GM23338 (cell line): Measurements from ENCODE around the gene GLCCI1.

ENCODE experiments used
- CREB1 ChIP-seq: fragments of 250-450 bp; sonication (Bioruptor Pico); IDR thresholded peaks from 2 replicates; pipeline ENCODE4 v1.5.0; 2020; ENCODE audit warnings: low read depth, mild to moderate bottlenecking, moderate library complexity
- EZH2 ChIP-seq: fragments of 200-600 bp; sonication (generic); IDR thresholded peaks from one replicate; pipeline ENCODE4 v1.8.0; 2017; ENCODE audit warnings: antibody characterized with exemption, mild to moderate bottlenecking, low read depth; ENCODE audit not compliant: unreplicated experiment
- EZH2phosphoT487 ChIP-seq: fragments of 200-600 bp; sonication (generic); IDR thresholded peaks from one replicate; pipeline ENCODE4 v1.8.1; 2018; ENCODE audit warnings: antibody characterized with exemption; ENCODE audit not compliant: unreplicated experiment
- JUNB ChIP-seq: IDR thresholded peaks from one replicate; pipeline ENCODE4 v1.6.1; 2016; ENCODE audit warnings: antibody characterized with exemption; ENCODE audit not compliant: unreplicated experiment
- POLR2AphosphoS5 ChIP-seq: IDR thresholded peaks from 2 replicates; pipeline ENCODE4 v1.6.1; 2016; ENCODE audit warnings: antibody characterized with exemption, low read depth
- STAT1 ChIP-seq: IDR thresholded peaks from one replicate; pipeline ENCODE4 v1.6.1; 2016; ENCODE audit warnings: antibody characterized with exemption; ENCODE audit not compliant: unreplicated experiment
- ZNF114 ChIP-seq: fragments of 250-450 bp; sonication (Bioruptor Pico); IDR thresholded peaks from 2 replicates; pipeline ENCODE4 v1.5.0; 2020; ENCODE audit warnings: mild to moderate bottlenecking, moderate library complexity
- TF ChIP-seq, protein P1 (sequence below), 2 experiments: fragments of 200-600 bp in 1 of 2; sonication (generic) in 1 of 2; conservative IDR thresholded peaks; 2 replicates each; pipeline versions ENCODE4 v1.5.1 to v1.6.1; 2016 to 2017; ENCODE audit warnings: antibody characterized with exemption in 2 of 2, low read depth in 2 of 2, mild to moderate bottlenecking in 2 of 2, moderate library complexity in 1 of 2
- TF ChIP-seq, protein P2 (sequence below): IDR thresholded peaks from one replicate; pipeline ENCODE4 v1.6.1; 2018; ENCODE audit warnings: antibody characterized with exemption; ENCODE audit not compliant: unreplicated experiment
- TF ChIP-seq, protein P3 (sequence below): IDR thresholded peaks from 2 replicates; pipeline ENCODE4 v1.6.1; 2016; ENCODE audit warnings: antibody characterized with exemption

DNA sequence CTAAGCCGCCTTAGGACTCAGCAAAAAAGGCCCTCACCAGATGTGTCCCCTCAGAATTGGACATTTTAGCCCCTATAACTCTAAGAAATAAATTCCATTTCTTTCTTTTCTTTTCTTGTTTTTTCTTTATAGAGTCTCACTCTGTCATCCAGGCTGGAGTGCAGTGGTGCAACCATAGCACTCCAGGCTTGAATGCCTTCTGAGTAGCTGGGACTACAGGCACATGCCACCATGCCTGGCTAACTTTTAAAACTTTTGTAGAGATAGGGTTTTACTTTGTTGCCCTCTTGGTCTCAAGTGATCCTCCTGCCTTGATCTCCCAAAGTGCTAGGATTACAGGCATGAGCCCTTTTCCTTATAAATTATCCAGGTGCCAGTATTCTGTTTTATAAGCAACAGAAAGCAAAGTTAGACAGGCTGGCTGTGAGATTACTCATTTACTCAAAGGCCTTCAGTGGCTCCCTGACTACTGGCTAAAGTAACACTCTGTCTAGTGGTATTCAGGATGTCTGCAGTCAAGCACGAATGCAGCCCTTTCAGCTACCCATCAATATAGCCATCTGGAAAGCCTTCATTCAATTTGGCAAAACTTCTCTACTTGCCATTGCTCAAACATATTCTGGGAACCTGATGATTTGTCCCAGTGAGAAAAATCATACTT lies 164.7 kb downstream of the GLCCI1 start:
- TF ChIP-seq, protein P1, sequence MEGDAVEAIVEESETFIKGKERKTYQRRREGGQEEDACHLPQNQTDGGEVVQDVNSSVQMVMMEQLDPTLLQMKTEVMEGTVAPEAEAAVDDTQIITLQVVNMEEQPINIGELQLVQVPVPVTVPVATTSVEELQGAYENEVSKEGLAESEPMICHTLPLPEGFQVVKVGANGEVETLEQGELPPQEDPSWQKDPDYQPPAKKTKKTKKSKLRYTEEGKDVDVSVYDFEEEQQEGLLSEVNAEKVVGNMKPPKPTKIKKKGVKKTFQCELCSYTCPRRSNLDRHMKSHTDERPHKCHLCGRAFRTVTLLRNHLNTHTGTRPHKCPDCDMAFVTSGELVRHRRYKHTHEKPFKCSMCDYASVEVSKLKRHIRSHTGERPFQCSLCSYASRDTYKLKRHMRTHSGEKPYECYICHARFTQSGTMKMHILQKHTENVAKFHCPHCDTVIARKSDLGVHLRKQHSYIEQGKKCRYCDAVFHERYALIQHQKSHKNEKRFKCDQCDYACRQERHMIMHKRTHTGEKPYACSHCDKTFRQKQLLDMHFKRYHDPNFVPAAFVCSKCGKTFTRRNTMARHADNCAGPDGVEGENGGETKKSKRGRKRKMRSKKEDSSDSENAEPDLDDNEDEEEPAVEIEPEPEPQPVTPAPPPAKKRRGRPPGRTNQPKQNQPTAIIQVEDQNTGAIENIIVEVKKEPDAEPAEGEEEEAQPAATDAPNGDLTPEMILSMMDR (conservative IDR thresholded peaks at IDR 0.05; ENCODE audit: low read depth in 2 of 2) = no peak
- TF ChIP-seq, protein P2, sequence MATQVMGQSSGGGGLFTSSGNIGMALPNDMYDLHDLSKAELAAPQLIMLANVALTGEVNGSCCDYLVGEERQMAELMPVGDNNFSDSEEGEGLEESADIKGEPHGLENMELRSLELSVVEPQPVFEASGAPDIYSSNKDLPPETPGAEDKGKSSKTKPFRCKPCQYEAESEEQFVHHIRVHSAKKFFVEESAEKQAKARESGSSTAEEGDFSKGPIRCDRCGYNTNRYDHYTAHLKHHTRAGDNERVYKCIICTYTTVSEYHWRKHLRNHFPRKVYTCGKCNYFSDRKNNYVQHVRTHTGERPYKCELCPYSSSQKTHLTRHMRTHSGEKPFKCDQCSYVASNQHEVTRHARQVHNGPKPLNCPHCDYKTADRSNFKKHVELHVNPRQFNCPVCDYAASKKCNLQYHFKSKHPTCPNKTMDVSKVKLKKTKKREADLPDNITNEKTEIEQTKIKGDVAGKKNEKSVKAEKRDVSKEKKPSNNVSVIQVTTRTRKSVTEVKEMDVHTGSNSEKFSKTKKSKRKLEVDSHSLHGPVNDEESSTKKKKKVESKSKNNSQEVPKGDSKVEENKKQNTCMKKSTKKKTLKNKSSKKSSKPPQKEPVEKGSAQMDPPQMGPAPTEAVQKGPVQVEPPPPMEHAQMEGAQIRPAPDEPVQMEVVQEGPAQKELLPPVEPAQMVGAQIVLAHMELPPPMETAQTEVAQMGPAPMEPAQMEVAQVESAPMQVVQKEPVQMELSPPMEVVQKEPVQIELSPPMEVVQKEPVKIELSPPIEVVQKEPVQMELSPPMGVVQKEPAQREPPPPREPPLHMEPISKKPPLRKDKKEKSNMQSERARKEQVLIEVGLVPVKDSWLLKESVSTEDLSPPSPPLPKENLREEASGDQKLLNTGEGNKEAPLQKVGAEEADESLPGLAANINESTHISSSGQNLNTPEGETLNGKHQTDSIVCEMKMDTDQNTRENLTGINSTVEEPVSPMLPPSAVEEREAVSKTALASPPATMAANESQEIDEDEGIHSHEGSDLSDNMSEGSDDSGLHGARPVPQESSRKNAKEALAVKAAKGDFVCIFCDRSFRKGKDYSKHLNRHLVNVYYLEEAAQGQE = no peak
- no peak for TF ChIP-seq CREB1 (CRISPR knock-in tag)
- no peak for TF ChIP-seq EZH2phosphoT487
- no peak for TF ChIP-seq POLR2AphosphoS5
- no peak for TF ChIP-seq EZH2
- TF ChIP-seq STAT1 = no peak
- TF ChIP-seq, protein P3, sequence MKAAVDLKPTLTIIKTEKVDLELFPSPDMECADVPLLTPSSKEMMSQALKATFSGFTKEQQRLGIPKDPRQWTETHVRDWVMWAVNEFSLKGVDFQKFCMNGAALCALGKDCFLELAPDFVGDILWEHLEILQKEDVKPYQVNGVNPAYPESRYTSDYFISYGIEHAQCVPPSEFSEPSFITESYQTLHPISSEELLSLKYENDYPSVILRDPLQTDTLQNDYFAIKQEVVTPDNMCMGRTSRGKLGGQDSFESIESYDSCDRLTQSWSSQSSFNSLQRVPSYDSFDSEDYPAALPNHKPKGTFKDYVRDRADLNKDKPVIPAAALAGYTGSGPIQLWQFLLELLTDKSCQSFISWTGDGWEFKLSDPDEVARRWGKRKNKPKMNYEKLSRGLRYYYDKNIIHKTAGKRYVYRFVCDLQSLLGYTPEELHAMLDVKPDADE = no peak
- TF ChIP-seq ZNF114 = no peak
- no peak for TF ChIP-seq JUNB
